HG03457 (cell line): ENCODE results near the gene PAK6.

Experiments
- ATAC-seq: cut with Tn5 transposase; IDR thresholded peaks from one replicate; pipeline ENCODE4 v1.9.1; 2021; ENCODE audit warnings: moderate number of reproducible peaks; ENCODE audit not compliant: unreplicated experiment

PAK6 gene

DNA sequence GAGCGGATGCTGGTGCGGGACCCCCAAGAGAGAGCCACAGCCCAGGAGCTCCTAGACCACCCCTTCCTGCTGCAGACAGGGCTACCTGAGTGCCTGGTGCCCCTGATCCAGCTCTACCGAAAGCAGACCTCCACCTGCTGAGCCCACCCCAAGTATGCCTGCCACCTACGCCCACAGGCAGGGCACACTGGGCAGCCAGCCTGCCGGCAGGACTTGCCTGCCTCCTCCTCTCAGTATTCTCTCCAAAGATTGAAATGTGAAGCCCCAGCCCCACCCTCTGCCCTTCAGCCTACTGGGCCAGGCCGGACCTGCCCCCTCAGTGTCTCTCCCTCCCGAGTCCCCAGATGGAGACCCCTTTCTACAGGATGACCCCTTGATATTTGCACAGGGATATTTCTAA, 37.1 kb downstream of the PAK6 start:
- no peak for ATAC-seq

DNA sequence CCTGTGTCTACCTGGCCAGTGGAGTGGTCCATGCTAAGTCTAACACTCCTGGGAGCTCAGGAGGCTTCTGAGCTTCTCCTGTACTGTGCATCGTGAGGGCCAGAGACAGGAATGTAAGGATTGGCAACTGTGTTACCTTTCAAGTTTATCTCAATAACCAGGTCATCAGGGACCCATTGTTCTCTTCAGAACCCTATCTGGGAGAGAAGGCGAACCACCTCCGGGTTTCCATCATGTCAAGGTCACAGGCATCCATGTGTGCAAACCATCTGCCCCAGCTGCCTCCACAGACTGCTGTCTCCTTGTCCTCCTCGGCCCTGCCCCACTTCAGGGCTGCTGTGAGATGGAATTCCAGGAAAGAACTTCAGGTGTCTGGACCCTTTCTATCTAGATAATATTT, 38.1 kb downstream of the PAK6 start:
- ATAC-seq, result no peak

DNA sequence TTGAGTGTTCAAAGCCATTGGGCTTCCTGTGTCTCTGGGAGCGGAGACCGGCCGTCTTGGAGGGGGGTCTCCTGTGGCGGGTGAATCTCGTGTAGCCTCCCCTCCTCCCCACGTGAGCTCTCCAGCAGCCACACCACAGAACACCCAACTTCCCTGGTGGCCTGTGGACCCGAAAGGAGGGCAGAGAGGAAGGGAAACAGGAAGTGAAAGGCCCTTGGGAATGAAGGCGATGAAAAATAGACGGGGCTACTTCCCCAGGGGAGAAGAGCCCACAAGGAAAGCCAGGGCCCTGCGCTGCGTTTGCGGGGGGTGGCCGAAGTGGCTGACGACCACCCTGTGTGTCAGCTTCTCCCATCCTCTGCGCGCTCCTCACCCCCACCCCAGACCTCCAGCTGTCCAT, 38.6 kb downstream of the PAK6 start:
- no peak for ATAC-seq

DNA sequence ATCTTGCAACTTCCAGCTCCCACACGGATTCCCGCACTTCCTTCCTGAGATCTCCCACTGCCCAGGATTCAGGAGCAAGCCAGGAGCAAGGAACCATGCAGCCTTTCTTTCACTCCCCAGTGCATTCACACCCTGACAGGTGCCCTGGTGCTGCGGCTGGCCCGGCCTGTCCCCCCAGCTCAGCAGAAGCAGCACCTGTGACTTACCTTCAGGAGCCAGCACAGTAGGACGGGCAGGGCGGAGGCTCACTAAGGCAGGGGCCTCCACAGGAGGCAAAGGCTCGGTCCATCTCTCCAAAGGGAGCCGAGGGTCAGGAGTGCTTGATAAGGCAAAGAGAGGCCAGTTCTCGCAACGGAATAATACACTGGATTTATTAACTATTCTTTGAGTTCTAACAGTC, 39.2 kb downstream of the PAK6 start:
- no peak for ATAC-seq

DNA sequence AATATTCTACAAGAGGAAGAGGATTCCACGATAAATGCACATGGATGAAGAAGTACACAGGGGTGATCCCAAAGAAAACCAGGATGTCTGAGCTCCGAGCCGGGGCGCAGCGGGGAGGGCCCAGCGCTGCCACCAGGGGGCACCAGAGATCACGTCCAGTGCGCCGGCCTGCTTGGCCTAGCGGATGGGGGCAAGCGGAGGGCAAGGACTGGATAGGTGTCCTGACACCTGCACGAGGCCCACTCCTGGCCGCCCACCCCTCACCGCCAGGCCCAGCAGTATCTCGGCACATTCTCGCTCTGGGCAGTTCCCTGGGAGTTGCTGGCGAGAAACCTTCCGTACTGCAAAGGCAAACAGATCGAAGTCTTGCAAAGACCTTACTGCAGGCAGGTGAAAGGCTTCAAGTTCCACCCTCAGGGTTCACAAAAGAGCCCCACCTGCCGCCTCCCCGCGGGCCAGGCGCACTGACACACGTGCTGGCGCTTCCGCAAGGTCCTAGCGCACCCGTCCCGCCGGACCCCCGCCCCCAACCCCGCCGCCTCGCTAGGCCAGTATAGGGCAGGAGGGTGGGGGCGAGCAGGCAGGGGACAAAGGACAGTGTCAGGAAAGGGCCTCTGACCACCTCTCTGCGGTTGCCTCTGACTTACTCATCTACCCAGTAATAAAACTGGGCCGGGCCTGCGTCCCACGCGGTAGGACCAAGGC, 40.7 kb downstream of the PAK6 start:
- ATAC-seq, result no peak

DNA sequence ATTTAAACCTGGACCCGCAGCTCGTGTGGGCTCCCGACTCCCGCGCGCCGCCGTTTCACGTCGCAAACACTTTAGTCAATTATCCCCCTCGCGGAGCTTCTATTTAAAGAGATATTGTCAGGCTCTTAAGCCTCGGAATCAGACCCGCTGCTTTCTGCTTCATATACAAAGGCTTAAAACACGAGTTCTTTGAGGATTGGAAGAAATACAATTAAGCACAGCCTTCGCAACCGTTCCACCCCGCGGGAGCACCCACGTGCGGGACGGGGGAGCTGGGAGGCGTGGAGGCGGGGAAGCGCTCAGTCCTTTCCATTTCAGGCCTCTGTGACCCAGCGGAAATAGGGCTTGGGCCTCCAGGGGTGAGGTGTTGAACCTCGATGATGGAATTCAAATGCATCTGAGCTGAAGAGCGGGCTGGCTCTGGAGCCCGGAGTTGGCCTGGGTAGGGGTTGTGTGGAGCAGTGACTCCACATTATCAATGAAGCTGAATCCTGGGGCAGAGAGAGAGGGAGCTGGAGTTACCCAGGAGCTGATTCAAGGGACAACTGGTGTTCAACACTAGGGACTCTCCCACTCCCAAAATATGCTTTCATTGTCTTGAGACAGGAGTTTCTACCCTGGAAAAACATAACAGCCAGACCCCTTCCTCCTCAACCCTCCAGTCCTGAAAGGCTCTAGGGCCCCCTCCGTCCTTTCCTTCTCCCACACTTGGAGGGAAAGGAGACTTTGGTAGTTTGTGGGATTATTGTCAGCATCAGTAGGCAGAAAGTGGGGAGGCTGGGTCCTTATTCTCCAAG, 41.6 kb downstream of the PAK6 start:
- ATAC-seq, result no peak

DNA sequence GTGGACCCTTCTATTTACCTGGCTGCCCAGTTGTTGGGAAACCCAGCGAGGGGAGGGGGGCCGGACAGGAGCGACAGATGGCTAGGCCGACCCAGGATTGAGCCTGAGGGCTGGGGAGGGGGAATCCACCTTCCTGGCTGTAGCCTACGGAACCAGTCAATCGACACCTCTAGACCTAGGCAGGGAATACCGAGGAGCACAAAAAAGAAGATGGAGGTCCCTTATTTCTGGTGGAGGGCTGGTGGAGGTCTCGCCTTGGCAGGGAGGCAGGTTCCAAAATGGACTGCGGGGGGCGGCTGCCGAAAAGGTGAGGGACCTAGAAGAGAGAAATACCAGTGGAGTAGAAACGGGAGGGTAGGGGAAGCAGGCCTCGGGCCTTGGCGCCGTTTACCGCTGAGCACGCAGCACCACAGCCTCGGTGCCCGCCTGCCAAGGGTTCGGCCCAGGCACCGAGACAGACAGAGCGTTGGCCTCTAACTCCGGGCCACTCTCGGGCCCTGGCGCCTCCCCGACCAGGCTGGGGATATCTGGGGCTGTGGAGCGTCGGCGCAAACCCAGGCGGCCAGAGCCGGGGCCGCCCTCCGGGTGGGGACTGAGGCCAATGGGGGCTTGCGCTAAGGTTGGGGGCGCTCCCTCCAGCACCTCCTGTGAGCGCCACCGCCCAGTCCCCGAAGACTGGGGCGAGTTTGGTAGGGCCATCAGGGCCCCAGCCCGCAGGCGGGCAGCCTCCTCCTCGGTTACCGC, 42.4 kb downstream of the PAK6 start:
- no peak for ATAC-seq

DNA sequence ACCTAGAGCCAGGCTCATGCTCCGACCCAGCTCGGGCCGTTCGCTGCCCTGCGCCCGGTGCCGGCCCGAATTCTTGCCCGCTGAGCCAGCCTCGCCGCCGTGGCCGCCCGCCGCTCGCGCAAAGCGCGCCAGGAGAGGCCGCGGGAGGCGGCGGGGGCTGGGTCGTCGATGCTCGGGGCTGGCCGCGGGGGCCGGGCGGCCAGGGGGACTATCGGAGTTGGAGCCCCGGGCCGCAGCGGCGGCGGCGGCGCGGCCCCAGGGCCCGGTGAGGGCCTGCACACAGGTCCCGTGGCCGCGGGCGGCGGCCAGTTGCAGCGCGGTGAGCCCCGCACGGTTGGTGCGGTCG, 42.9 kb downstream of the PAK6 start:
- no peak for ATAC-seq

DNA sequence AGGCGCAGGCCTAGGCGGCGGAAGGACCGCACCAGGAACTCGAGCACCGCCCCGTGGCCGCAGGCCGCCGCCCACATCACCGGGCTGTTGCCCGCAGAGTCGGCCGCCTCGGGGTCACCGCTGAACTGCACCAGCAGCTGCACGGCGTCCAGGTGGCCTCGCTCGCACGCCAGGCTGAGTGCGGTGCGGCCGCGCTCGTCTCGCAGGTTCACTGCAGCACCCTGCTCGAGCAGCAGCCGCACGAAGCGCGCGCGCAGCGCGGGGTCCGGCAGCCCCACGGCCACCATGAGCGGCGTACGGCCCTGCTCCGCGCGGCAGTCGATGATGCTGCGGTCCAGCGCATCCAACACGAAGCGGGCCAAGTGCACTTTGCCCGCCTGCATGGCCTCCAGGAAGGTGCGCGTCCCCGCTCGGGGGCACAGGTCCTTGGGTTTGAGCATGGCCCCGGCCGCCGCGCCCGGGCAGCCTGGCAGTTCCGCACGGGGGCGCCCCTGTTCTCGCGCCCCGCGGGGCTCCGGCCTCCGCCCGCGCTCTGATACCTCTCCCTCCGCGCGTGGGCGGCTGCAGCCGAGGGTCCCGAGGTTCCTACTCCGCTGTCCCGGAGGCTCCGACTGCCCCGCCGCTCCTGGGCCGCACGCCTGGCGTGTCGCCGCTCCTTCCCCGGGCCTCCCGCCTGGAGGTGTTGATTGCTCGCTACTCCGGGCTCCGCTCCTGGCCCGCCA, 43.4 kb downstream of the PAK6 start:
- ATAC-seq, result no peak

DNA sequence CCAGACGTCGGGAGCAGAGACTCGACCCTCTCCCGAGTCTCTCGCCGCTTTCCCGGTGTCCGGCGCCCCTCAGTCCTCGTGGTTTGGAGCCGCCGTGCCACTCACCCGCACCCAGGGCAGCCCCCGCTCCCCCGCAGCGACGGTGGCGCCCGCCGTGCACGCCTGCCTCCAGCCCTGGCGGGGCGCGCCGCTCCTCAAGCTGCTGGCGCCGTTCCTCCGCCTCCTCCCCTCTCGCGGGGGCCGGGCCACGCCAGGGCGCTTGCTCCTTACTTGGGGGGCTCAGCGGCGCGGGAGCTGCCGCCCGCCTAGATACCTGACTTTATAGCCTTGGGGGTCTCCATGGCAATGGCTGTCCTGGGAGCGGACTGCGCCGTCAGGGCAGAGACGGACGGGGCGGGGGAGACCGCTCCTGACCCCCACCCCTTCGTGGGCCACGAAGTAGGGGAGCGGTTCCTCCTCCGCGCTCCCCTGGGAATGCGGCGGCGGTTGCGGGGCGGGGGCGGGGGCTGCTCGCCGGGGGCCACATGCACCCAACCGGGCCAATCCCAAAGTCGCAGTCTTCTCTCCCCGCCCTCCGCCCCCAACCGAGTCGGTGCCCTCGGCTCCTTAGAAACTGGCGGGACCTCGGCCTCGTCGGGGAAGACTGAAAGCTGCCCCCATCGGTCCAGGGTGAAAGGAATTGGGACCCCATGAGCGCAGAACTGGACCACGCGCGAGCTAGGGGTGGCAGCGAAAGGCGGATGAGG, 44.2 kb downstream of the PAK6 start, which contains the start of gene ANKRD63:
Gene ANKRD63, minus strand, starts transcription at position 196 of the 746 bp plus-strand sequence. CDS start 478 bp downstream, outside the sequence.
- ATAC-seq, result no peak

DNA sequence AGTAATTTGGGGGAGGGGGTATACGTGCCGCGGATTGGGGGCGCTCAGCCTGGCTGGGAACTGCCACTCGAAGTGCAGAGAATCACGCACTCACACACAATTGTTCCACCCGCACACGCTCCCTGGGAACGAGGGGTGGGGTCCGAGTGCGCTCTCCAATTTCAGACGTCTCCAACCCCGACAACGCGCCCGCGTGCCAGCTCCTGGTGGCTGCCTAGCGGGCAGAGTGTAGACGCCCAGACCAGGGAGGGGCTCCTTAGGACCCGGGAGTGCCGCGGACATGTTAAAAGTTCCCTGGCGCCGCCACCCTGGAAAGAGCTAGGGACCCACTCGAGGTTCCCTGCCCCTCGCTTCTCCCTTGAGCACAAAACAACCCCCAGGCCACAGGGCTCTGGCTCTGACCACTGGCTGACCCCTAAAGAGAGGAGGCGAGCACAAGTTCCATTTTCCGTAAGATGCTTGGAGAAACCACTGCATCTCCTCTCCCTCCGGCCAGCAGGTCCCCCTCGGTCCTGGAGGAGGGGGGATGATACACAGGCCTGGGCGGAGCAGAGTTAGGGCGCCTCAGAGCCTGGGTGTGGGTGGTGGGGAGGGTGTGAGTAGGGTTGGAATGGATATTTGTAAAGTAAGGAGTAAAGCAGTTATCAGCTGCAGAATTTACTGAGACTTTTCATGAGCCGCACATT, 44.9 kb downstream of the PAK6 start:
- no peak for ATAC-seq

DNA sequence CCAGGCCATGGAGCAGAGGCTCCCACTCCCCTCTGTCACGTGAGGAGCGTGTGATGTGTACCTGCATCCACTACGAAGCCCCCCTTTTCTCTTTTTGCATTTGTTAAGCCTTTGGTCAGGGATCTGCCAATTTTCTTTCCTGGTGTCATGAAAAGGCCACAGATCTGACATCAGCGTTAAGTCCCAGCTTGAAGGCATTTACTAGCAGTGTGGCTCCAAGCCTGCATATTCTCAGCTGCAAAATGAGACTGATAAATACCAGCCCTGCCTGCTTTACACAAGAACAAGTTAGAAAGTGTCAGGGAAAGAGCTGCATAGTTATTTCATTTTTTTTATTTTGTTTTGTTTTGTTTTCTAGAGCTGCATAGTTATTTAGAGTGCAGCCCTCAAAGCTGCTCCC, 46.3 kb downstream of the PAK6 start:
- no peak for ATAC-seq

DNA sequence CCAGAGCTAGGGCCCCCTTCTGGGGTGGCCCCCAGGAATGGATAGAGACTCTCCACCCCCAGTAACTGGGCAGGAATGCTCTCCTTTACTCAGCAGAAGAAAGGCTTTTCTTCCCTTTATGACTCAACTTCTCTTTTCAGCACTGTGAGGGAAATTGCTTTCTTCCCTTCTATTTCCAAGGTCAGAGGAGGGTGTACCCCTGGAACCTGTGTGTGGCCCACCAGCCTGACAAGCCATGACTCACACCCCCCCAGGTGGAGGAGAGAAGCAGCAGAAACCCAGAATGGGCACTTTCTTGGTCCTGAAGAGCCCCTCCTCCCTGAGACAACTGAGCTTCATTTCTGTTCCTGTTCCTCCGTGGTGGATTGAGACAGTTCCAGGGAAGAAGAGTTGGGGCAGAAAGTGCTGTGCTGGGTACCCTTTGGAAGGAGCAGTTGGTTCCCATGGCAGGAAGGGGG, 46.7 kb downstream of the PAK6 start:
- no peak for ATAC-seq

DNA sequence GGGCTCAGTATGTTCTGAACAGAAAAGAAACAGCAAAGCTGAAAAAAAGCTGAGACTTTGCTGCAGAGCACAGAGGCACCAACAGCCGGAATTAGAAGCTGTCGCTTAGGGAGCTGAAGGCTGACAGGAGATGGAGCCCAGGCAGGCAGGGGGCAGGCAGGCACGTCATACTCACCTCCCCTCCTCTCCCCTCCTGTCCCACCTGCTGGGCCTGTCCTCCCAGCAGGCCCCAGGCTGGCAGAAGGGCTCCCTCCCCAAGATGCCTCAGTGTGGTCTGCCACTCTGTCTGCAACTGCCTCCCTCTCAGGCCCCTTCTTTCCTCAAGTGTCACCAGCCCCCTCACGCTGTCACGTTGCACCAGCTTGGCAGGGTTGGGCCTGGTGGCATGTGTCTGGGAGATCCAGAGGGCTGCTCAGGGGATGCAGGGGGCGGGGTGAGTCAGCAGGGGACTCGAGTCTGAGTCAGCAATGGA, 47.2 kb downstream of the PAK6 start:
- ATAC-seq, result no peak

DNA sequence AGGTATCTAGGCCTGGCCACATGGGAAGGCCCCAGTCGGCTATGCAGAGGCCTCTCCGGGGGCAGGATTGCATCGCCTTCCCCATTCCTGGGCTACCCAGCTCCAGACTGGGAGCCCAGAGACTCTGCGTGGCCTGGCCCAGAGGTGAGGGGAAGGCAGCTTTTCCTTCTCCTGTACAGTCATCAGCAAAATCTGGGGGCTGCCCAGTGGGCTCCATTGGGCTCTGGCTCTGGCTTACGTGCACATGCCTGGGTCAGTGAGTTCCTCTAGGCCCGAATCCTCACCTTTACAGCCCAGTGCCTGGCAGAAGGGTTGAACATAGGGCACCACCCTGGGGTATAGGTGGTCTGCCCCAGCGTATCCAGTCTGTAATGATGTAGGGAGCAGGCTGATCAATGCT, 47.9 kb downstream of the PAK6 start:
- ATAC-seq, result no peak

DNA sequence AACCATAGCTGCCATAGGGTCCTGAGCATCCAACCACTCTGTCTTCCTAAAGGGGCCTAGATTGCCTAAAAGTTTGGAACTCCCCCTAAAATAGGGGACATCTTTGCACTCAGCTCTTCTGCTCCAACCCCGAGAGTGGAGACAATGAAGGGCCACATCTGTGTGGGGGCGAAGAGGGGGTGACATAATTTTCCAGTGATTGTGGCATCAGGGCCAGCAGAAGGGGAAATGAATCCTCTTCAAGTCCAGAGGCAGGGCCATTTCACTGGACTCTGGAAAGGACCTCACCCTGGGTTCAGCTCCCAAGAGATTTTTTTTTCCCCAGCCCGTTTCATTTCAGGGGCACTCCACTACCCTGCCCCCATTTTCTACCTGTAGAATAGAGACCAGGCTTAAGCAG, 48.6 kb downstream of the PAK6 start:
- no peak for ATAC-seq

DNA sequence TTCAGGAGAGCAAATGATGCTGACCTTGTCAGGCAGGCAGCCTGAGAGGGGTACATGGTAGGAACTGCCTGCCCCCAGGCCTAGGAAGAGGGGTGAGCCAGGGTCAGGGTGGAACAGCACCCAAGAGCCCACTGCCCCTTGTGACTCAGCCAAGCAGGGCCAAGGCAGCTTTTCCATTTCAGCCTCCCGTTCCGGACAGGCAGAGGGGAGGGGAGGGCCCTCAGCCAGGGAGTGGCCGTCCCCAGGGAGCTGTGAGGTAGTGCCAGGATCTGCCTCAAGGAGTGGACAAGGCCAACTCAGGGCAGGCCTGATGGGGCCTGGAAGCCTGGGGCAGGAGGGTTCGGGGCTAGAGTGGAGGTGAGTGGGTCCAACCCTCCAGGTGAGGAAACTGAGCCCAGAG, 49.1 kb downstream of the PAK6 start:
- ATAC-seq, result no peak

DNA sequence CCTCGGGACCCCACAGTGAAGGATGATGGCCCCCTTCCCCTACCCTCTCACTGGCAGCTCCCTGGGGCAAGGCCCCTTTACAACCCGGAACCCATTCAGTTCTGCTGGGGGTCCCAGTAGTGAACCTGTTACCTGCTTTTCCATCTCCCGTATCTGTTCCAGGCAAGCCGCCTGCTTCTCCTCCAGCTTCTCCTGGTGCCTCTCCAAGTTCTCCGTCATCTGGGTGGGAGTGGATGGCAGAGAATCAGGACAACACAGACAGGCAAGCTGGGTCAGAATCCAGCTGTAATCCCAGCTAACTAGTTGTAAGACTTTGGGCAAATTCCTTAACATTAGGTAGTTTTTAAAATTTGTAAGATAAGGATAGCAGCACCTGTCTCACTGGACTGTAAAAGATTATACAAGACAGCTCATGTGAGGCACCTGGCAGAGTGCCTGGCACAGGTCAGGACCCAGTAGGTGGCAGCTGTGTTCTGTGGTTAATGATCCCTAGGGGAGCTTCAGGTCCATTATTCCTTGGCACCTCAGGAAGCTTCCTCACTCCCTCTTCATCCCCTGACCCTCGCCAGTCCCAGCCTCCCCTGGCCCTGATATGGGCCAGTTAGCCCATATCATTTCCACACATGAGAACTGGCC, 50.4 kb downstream of the PAK6 start:
- ATAC-seq, result no peak

DNA sequence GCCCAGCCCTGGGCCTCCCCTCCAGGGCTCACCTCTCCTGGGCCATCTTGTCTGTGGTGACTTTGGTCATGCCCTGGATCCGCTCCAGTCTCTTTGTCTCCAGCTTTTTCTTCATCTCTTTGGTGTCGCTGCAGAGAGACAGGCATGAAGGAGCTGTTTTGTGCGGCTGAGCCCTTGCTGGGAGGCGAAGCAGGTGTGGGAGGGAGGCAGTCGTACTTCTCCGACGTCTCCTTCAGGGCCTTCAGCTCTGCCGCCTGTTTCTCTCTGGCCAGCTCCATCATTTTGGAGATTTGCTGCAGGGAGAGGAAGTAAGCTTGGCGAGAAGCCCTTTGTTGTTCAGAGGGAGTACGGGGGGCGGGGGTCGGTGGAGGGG, 51.7 kb downstream of the PAK6 start:
- no peak for ATAC-seq
